HG03460 (cell line): ENCODE measurements around the gene SLC22A5.
"Not testable (repeated sequence)": the region's sequence is repeated elsewhere in the genome, so short reads cannot be mapped to it uniquely, and the experiment has no call there.

ENCODE experiments used
- ATAC-seq: cut with Tn5 transposase; IDR thresholded peaks from one replicate; pipeline ENCODE4 v1.9.1; 2021; ENCODE audit not compliant: unreplicated experiment

Gene SLC22A5

DNA sequence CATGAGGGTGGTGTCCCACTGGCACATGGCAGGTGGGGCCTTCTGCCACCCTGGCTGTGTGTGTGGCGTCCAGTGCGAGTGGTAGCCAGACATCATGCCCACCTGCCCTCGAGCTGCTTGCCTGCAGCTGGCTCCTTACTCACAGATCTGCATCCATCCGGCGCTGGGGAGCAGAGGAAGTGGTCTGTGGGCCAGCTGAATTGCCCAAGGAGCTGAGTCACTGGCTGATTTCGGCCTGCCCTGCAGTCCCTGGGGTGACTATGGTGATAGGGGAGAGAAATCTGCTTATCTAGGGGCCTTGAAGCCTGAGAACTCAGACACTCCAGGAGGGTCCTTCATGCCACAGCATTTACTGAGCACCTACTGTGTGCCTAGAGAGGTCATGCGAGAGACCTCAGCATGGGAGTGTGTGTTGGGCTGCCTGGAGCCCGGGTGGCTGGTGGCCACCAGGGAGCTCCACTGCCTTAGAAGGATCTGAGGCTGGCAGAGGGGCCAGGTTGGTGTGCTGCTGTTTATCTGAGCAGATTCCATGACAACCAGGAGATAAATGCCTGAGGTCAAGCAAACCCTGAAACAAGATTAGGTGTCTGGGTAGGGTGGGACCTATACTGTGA is 57.1 kb downstream of the SLC22A5 start:
- ATAC-seq = peak; percentile 48

GRCh38 chr5:132427281-132428146 is 58.0 kb downstream of the SLC22A5 start:
- no peak for ATAC-seq

DNA sequence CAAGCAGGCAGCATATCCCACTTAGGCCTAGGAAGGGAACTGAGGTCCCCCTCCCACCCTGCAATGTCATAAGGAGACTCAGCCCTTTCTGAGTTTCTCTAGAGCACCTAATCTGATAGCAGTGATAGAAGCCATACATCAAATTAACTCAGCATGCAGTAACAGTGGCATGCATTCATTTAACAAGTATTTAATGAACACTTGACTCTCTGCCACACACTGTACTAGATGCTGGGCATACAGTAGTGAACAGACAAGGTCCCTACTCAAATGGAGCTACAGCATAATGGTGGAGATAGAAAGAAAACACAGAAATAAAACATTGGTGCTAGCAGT is 58.6 kb downstream of the SLC22A5 start:
- ATAC-seq = no peak

DNA sequence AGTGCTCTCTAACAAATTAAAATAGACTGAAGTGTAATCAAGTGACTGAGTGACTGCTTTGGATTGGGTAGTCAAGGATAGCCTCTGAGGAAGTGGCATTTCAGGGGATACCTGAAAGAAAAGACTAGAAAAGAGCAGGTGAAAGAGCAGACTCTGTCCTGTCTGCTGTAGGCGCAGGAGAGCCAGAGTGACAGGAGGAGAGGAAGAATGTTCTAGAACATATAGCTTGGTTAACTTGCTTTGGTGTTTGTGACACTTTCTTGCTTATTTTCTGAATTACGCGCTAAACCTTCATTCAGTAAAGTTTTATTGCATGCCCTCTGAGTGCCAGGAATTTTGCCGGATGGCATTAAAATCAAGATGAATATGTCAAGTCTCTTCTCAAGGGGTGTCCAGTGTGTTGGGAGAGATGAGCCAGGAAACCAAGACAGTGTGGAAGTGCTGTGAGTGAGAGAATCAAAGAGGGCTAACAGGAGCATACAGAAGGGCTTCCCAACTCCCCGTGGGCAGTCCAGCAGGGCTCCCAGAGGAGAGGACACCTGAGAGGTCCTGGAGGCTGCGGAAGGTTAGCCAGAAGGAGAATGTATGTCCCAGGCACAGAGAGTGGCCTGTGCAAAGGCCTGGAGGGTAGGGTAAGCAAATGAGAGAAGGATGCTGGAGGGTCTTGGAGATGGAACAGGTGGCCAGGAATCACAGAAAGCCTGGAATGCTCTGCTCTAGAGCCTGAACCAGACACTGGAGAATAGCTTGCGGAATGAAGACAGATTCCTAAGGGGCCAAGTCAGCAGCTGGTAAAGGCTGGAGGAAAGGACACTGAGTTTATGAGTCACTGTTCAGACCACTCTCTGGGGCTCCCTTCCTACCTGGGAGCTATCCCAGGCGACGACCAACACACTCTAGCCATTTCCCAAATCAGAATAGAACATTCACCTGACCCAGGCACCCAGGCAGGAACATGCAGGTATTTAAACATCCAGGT is 59.3 kb downstream of the SLC22A5 start:
- ATAC-seq = no peak

DNA sequence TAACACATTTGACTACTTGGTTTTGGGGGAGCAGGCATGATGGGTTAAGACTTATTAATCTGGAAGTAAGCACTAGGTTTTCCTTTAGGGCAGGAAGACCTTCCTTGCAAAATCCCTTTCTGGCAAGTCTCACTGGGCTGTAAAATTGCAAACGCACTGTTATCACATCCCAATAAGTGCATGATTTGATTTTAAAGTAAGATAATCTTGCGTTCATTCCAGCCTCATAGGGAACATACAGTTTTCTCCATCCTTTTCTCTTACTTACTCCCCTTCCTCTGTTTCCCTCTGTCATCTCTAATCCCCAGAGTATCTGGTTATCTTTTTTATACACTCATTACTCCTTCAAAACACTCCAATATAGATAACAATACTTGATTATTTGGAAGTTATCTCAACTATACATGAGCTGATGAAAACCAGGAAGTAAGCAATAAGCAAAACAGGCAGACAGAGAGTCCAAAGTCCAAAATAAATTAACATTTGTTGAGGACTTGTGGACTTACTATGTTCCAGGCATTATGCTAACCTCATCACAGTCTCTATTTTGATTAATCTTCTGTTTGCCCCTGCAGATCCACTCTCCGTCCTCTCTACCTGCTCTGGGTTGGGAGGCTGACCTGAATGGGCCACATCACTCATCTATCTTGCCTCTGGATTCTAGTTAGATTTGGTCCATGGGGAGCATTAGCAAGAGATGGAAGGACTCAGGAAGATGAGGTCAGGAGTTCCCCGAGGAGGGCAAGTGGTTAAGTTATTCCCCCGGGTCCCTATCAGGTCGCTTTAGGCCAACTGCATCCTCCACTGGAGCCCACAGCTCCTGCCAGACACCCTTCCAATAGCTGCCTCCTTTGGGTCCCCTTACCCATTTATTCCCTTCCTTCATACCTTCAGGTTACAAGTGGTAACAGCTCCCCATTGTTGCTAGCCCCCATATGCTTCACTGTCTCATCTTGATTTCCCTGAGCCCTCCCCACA is 60.2 kb downstream of the SLC22A5 start:
- ATAC-seq = no peak

DNA sequence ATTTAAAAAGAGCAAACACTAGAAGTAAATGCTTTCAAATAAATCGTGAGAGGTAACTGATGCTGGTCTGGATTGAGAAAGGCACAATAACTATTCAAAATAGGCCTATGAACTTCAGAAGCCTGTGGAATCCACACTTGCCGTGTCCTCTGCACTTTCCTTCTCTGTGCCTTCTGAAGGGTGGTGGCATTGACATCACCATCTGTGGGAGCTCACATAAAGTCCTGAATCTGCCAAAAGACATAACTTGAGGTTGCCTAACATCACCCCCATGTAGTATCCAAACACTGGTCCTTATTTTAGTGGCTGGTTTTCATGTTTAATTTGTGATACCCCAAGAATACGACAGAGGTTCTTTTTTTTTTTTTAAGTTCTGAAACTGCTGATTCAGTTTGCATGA is 61.2 kb downstream of the SLC22A5 start:
- no peak for ATAC-seq

- no peak for ATAC-seq
Observed at GRCh38 chr5:132431632-132432031, 62.1 kb downstream of the SLC22A5 start.

DNA sequence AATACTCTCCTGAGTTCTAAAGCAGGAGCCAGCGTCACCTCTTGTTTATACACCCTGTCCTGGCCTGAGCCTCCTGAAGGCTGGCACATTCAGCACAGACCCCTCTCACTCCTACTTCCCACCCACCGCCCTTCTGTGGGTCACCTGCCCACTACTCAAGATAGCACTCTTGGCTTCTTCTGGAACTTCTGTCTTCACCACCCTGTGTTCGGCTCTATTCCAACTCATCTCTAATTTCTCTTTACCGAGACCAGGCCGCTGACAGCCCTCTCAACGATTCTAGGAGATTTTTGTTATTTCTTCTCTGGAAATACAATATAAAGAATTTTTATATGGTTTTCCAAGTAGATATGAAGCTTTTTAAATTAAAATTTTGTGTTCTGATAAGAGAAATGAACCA is 63.6 kb downstream of the SLC22A5 start:
- ATAC-seq = no peak

DNA sequence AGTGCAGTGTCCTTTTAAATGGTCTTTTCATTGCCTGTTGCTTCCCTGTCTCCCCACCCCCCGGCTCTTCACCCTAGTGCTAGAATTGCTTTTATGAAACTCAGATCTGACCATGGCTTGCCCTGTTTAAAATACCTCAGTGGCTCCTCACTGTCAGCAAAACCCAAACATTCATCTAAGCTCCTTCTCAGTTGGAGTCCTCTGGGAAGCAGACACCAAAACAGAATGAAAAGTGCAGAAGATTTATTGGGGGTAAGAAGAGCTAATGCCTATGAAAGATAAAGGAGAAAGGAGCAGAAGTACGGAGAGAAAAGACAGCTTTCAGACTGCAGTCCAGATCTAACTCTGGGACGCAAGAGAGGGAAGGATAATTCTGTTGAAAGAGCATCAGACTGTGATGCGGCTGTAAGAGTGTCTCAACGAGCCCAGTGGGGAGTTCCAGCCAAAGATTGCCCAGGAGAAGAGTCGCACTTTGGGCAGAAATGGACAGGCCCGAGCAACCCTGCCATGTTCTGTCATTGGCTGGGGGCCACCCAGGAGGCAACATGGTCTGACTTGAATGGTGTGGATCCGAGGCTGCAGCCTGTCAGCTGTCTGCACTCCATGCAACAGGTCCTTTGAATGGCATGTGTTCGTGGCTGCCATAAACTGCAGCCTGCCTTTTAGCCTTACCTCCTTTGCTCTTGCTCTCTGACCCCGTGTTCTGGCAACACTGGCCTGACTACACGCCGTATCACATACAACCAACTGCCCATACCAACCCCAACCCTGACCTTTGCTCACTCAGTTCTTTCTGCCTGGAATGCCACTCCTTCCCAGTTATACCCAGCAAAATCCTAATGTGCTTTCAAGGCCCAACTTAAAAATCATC is 65.1 kb downstream of the SLC22A5 start:
- ATAC-seq = no peak

DNA sequence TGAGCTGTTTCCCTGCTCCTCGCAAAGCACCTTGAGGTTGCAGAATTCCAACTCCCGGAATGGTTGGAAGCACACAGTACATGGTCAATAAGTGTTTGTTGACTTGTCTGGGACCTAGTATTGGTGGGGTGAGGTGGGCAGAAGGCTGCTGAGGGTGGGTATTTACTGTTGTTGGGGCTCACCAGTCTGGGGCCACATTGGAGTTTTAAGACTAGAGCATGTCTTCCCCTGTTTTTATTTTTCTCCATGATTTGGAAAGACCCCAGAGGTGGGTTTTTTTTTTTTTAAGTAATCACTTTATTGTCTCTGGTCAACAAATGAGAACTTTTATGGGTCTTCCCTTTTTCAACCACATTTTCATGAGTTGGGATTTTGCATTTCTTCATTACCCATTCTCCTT is 65.9 kb downstream of the SLC22A5 start:
- ATAC-seq = no peak

DNA sequence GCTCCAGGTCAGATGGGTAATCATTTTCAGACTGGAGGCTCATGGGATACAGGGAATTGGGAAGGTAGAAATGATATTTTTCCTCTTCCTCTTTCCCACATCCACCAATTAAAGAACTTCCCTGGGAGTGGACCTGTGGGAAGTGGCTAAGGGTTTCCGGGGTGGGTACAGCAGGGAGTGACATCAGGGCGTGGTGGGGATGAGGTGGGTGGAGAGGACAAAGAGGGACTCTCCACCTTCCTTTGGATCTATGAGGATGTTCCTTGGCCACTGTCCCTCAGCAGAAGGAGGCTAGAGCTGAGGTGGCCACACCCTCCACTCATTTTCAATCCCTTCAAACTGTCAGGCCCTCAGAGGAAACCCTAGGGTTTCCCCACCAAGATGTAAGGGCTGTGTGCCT is 66.4 kb downstream of the SLC22A5 start:
- no peak for ATAC-seq

DNA sequence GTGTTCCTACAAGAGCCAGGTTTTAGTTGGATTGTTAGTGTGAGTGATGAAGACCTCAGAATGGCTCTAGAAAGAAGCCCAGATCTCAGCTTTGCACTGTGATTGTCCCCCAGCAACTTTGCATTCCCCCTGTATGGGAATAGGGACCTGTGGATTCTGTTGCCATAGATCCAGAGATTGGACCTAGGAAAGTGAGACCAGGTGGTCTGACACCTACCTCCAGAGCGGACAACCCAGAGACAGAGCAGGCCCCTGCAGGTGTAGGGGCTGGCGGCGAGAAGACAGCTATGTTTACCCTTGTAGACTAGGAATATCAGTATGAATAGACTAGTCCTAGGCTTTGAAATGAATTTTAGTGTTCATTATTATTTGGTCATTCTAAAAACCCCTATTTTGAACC is 67.4 kb downstream of the SLC22A5 start:
- no peak for ATAC-seq

DNA sequence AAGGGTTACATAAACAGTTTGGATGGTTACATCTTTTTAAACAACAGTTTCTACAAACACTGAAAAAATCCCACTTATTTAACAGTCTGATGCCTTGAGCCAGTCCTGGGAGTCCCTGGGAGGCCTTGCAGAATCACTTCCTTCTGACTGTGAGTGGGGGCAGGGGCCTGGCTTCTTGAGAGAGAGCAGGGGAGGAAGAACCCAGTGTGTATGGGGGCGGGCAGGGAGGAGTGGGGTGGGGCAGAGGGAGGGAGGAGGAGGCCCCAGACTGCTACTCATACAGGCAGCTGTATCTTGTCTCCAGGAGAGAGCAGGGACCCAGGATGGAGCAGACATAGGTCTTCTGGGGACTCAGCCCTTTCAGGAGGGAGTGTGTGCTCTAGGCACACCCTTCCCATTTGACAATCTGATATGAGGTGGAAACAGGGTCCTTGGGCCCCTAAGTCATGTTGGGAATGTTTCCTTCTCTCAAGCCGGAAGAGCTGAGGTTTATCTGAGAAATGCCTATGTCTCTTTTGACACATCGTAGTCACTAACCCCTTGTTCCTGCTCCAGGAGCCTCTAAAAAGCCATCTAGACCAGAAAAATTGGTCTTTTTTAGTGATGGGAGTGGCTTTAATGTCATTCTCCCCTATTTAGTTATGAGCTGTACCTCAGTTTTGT is 68.2 kb downstream of the SLC22A5 start:
- ATAC-seq = peak; percentile 71

DNA sequence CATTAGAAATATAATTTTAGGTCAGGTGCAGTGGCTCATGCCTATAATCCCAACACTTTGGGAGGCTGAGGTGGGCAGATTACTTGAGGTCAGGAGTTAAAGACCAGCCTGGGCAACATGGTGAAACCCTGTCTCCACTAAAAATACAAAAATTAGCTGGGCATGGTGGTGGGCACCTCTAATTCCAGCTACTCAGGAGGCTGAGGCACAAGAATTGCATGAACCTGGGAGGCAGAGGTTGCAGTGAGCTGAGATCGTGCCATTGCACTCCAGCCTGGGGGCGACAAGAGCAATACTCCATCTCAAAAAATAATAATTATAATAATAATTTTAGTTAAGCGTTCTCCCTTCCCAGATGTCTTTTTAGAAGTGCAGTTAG is 68.7 kb downstream of the SLC22A5 start:
- not testable (repeated sequence) for ATAC-seq

- no peak for ATAC-seq
Observed at GRCh38 chr5:132438917-132439316, 69.4 kb downstream of the SLC22A5 start.

- no peak for ATAC-seq
Observed at GRCh38 chr5:132439521-132440089, 70.1 kb downstream of the SLC22A5 start.

DNA sequence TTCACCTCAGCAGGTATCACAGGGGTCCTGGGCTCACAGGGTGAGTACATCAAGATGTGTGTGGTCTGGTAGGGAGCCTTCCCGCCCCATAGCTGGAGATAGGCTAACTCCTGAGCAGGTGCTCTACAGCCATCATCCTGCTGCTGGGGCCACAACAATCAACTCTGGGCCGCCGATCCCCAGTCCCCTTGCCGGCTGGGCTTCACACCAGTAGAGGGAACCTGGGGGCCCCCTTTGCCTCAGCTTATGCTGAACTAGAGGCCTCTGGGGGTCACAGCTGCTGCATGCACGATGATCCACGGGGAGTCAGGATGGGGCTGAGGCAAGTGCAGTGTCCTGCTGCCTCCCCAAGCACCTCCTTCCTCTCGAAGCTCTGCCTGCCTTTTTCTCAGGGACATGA is 74.6 kb downstream of the SLC22A5 start:
- ATAC-seq = no peak
